HL-60 (cell line): ENCODE data around the gene PIP5KL1.

Experiments used
- DNase-seq, 2 experiments: peaks; one replicate each; pipeline ENCODE4 v3.0.0-alpha.2; 2010 to 2020; ENCODE audit warnings: low read depth in 1 of 2, low spot score in 1 of 2
- H3K27ac ChIP-seq: fragments of 250-450 bp; sonication (Bioruptor Pico); replicated peaks from 2 replicates; pipeline ENCODE4 v1.5.1; 2020; ENCODE audit warnings: mild to moderate bottlenecking, moderate library complexity
- H3K27me3 ChIP-seq: fragments of 250-450 bp; sonication (Bioruptor Pico); 2 replicates; pipeline ENCODE4 v1.5.1; 2021; ENCODE audit warnings: mild to moderate bottlenecking, moderate library complexity; ENCODE audit not compliant: insufficient read depth, poor library complexity, severe bottlenecking
- H3K4me3 ChIP-seq: replicated peaks from 2 replicates; pipeline ENCODE4 v1.5.1; 2011; ENCODE audit warnings: mild to moderate bottlenecking, control low read depth, low read length; ENCODE audit not compliant: insufficient read depth
- GABPA ChIP-seq: IDR thresholded peaks from 2 replicates; pipeline ENCODE4 v1.6.1; 2012; ENCODE audit warnings: low read depth
- POLR2AphosphoS5 ChIP-seq: IDR thresholded peaks from 2 replicates; pipeline ENCODE4 v1.6.1; 2012; ENCODE audit warnings: low read depth
- SPI1 ChIP-seq: IDR thresholded peaks from 2 replicates; pipeline ENCODE4 v1.6.1; 2012; ENCODE audit warnings: low read depth, mild to moderate bottlenecking, borderline replicate concordance
- TF ChIP-seq, protein P1 (sequence below): IDR thresholded peaks from one replicate; pipeline ENCODE4 v1.5.1; 2011; ENCODE audit warnings: low read length, control low read depth, inconsistent platforms; ENCODE audit not compliant: insufficient read depth
- TF ChIP-seq, protein P2 (sequence below): IDR thresholded peaks from 2 replicates; pipeline ENCODE4 v1.6.1; 2012; ENCODE audit warnings: low read depth; ENCODE audit not compliant: insufficient replicate concordance

Gene PIP5KL1

DNA sequence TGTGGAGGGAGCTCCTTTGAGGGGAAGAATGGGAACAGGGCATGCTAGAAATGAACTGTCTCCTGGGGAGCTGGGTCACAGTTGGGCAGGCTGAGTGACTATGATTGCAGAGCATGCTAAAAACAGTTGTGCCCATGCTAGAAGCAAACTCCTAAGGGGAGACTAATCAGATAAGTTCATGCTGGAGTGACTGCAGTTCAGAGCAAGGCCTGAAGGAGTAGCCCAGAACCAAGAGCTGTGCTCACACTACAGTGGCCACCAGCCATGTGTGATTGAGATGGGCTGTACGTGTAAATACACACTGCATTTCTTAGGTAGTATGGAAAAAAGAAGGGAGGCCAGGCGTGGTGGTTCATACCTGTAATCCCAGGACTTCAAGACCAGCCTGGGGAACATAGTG, 42.8 kb downstream of the PIP5KL1 start:
- H3K4me3 ChIP-seq, result no peak overlapping the region
- no peaks in the 10 kb centered on the region for H3K27me3 ChIP-seq
- no peak overlapping the region for H3K27ac ChIP-seq
- DNase-seq, result no peak
- TF ChIP-seq SPI1 (no peak), POLR2AphosphoS5 (no peak), GABPA (no peak)
- TF ChIP-seq, protein P1, sequence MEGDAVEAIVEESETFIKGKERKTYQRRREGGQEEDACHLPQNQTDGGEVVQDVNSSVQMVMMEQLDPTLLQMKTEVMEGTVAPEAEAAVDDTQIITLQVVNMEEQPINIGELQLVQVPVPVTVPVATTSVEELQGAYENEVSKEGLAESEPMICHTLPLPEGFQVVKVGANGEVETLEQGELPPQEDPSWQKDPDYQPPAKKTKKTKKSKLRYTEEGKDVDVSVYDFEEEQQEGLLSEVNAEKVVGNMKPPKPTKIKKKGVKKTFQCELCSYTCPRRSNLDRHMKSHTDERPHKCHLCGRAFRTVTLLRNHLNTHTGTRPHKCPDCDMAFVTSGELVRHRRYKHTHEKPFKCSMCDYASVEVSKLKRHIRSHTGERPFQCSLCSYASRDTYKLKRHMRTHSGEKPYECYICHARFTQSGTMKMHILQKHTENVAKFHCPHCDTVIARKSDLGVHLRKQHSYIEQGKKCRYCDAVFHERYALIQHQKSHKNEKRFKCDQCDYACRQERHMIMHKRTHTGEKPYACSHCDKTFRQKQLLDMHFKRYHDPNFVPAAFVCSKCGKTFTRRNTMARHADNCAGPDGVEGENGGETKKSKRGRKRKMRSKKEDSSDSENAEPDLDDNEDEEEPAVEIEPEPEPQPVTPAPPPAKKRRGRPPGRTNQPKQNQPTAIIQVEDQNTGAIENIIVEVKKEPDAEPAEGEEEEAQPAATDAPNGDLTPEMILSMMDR, result peak; percentile 12
- TF ChIP-seq, protein P2, sequence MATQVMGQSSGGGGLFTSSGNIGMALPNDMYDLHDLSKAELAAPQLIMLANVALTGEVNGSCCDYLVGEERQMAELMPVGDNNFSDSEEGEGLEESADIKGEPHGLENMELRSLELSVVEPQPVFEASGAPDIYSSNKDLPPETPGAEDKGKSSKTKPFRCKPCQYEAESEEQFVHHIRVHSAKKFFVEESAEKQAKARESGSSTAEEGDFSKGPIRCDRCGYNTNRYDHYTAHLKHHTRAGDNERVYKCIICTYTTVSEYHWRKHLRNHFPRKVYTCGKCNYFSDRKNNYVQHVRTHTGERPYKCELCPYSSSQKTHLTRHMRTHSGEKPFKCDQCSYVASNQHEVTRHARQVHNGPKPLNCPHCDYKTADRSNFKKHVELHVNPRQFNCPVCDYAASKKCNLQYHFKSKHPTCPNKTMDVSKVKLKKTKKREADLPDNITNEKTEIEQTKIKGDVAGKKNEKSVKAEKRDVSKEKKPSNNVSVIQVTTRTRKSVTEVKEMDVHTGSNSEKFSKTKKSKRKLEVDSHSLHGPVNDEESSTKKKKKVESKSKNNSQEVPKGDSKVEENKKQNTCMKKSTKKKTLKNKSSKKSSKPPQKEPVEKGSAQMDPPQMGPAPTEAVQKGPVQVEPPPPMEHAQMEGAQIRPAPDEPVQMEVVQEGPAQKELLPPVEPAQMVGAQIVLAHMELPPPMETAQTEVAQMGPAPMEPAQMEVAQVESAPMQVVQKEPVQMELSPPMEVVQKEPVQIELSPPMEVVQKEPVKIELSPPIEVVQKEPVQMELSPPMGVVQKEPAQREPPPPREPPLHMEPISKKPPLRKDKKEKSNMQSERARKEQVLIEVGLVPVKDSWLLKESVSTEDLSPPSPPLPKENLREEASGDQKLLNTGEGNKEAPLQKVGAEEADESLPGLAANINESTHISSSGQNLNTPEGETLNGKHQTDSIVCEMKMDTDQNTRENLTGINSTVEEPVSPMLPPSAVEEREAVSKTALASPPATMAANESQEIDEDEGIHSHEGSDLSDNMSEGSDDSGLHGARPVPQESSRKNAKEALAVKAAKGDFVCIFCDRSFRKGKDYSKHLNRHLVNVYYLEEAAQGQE, result no peak

DNA sequence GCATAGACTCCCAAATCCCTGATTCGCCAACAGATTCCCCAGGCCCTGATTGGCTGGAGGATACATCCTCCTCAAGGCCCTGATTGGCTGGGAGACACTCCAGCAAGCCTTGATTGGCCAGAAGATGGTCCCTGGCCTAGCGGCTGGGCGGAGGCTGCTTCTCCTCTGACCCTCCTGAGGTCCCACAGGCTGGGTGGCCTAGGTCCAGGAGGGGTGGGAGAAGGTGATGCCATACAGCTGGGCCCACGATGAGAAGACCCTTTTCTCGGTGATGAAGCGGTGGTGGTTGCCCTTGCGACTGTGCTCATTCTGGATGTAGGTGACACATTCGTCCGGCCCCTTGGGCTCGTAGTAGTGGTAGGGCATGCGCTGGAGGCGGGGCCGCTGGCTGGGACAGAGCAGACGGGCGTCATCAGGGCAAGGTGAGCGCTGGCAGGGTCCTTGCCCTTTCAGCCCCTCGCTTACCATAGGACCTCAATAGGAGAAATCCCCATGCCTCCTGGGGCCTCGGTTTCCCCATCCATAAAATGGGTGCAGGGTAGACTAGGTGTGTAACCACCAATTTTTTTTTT, 44.1 kb downstream of the PIP5KL1 start:
- no peak overlapping the region for H3K4me3 ChIP-seq
- H3K27ac ChIP-seq, result no peak overlapping the region
- DNase-seq, result no peak
- no peaks in the 10 kb centered on the region for H3K27me3 ChIP-seq
- no peak for TF ChIP-seq SPI1
- TF ChIP-seq POLR2AphosphoS5, result no peak
- TF ChIP-seq GABPA, result no peak
- TF ChIP-seq, protein P1, result no peak
- TF ChIP-seq, protein P2, result no peak

DNA sequence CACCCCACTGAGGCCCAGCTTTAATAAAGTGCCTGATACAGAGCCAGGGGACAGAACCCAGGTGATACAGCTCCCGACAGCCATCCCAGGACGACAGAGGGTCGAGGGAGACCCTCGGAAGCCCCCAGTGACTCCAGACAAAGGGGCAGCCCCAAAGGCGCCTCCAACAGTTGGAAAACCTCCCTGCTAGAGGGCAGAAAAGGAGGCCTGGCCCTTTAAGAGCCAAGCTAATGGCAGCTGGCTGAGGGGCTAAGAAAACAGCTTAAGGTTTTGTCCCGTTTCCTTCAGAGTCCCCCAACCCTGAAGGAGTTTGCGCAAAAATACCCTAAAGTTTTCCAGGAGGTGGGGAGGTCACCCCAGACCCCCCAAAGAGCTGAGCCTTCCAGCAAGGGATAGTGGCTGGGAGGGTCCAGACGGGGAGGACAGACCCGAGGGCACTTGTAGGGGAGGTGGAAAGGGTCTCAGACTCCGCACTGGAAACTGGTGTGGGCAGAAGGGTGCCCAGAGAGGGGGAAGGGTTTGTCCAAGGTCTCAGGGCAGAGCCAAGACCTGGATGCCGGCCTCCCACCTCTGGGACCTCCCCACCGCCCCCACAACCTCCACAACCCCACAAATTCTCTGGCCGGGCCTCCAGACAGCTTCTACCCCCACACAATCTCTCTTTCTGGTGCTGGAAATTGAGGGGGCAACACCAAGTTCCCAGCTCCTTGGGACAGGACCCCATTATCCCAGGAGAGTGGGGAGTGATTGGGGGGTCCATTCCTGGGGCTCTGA, 44.9 kb downstream of the PIP5KL1 start:
- Histone ChIP-seq H3K4me3 (no peak overlapping the region), H3K27ac (no peak overlapping the region), H3K27me3 (no peaks in the 10 kb centered on the region)
- no peak for TF ChIP-seq GABPA
- TF ChIP-seq POLR2AphosphoS5, result no peak
- TF ChIP-seq, protein P1, result no peak
- TF ChIP-seq SPI1, result no peak
- TF ChIP-seq, protein P2, result no peak
- no peak for DNase-seq
